ENCODE data around the gene ABL1. TPM values are rescaled to one million over a fixed set of nuclear protein-coding genes. Genes with fewer than 3 reads are reported as not detected.

The ABL1 gene
- total RNA-seq, 4 donors from 2014 or later: 37.2 to 61.8 (median 56.2) TPM

- TF ChIP-seq CTCF (IDR thresholded peaks at IDR 0.05; ENCODE audit: low read depth): no peak
Measured at GRCh38 chr9:130865921-130866320, 30.9 kb downstream of the ABL1 start.

- no peak for TF ChIP-seq CTCF (IDR thresholded peaks at IDR 0.05; ENCODE audit: low read depth)
Measured at GRCh38 chr9:130866474-130866965, 31.5 kb downstream of the ABL1 start.

- TF ChIP-seq CTCF (IDR thresholded peaks at IDR 0.05; ENCODE audit: low read depth): no peak
Measured at GRCh38 chr9:130867556-130867955, 32.5 kb downstream of the ABL1 start.

- no peak for TF ChIP-seq CTCF (IDR thresholded peaks at IDR 0.05; ENCODE audit: low read depth)
Measured at GRCh38 chr9:130868230-130868629, 33.2 kb downstream of the ABL1 start.

- TF ChIP-seq CTCF (IDR thresholded peaks at IDR 0.05; ENCODE audit: low read depth): no peak
Measured at GRCh38 chr9:130869250-130869649, 34.2 kb downstream of the ABL1 start.

- TF ChIP-seq CTCF (IDR thresholded peaks at IDR 0.05; ENCODE audit: low read depth): no peak
Measured at GRCh38 chr9:130870491-130871381, 35.7 kb downstream of the ABL1 start.

- no peak for TF ChIP-seq CTCF (IDR thresholded peaks at IDR 0.05; ENCODE audit: low read depth)
Measured at GRCh38 chr9:130871395-130872062, 36.5 kb downstream of the ABL1 start.
